KBM-7 (cell line): ENCODE measurements around the gene SETD3.
A peak's percentile ranks its signal among the peaks of the same experiment; 100 is the strongest.

ENCODE experiments used
- DNase-seq: peaks from one replicate; pipeline ENCODE4 v3.0.0-alpha.2; 2015
- in situ Hi-C: fragments of 300-500 bp; cut with MboI; formaldehyde crosslinking; loops from 2 replicates; pipeline ENCODE4 v1.14.3; 2020; ENCODE audit warnings: low sequenced_read_pairs, low pct_unique_long_range_greater_than_20kb, mixed read lengths

SETD3 gene

DNA sequence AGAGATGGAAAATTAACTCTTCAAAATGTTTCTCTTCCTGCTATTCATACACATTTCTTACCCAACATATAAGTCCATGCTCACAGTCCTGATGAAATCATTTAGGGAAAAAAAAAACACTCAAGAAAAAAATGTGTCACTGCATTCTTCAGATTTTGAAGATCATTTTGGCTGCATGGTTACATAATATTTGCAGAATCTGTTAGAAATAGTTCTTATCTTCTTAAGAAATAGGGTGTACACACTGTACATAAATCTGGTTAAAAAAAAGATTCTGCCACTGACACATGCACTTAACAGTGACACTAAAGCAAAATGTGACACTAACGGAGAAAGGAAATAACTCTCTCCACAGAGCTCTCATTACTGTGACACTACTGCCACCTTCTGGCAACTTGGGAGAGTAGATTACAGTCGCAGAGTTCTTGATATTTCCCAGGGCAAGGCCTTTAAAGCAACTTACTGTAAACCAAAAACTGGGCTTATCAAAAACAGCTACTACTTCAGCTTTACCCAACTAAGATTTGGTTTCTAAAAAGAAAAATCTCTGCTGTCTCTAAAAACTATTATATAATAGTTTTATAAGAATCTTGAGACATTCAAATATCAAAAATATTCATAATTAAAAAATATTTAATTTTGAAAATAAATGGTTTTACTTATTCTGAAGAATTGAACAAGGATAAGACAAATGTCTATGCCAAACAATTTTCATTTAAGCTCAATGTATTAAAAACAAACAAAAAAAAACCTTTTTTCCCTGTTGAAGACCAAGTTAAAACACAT, 65.0 kb downstream of the SETD3 start:
- in situ Hi-C loops: no loop called here
- peak; percentile 82 for DNase-seq

DNA sequence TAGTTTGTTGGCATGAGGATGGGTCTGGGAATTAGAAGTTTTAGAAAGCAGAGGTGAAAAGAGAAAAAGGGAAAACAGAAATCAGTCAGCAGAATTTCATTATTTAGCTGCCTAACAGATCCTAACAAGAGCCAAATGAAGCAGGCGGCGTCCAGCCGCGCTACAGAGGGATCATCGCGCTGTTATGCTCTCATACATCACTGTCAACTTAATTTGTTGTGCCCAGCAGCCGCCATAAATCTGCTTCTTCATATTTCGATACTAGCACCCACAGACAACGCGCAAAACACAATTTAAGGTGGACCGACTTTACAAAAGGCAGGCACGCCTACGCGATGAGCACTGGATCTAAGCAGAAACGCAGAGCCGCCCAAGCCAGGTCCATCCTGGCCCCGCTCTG, 66.7 kb downstream of the SETD3 start:
- DNase-seq: no peak
- in situ Hi-C loops: no loop called here

DNA sequence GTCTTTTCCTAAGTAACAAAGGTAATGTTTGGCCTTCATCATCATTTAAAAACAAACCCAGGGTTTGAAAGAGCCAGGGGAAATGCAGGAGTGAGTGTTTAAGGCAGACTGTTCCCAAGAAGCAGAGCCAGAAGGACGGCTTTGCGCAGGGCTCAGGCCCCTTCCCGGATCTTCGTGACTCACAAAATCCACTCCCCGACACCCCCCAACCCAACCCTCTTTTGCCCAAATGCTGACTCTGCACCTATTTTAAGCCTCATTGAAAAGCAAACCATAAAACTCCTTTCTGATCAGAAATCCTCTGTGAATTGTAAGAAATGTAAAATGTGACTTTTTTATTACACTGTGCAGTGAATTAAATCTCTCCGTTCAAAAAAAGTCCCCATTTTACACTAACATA, 67.5 kb downstream of the SETD3 start:
- DNase-seq: no peak
- in situ Hi-C loops: no loop called here

GRCh38 chr14:99412117-99413061, 68.3 kb downstream of the SETD3 start:
- no peak for DNase-seq
- in situ Hi-C loops: no loop called here

DNA sequence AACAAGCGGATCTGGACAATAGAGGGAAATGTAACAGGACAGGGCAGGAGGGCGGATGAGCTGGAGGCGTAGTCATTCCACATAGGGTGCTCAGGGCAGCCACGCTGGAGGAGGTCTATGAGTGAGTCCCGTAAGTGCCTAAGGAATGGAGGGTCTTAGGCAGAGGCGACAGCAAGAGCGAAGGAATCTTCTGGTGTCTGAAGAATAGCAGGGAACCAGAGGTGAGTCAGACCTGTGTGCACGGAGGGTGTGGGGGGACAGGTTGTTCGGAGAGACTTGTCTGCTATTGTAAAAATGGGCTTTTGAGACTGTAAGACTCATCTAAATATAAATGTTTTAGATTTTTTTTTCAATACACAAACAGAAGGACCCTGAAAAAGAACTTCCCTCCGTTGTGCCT, 70.6 kb downstream of the SETD3 start:
- in situ Hi-C loops: no loop called here
- DNase-seq: no peak

GRCh38 chr14:99408971-99409289, 71.7 kb downstream of the SETD3 start:
- in situ Hi-C loops: no loop called here
- DNase-seq: no peak

- in situ Hi-C loops: no loop called here
- DNase-seq: no peak
These were observed 72.2 kb downstream of the SETD3 start for GRCh38 chr14:99408286-99408970.

GRCh38 chr14:99407416-99407815, 73.2 kb downstream of the SETD3 start:
- no peak for DNase-seq
- in situ Hi-C loops: no loop called here

- in situ Hi-C loops: no loop called here
- no peak for DNase-seq
These were observed 77.7 kb downstream of the SETD3 start for GRCh38 chr14:99402950-99403349.

DNA sequence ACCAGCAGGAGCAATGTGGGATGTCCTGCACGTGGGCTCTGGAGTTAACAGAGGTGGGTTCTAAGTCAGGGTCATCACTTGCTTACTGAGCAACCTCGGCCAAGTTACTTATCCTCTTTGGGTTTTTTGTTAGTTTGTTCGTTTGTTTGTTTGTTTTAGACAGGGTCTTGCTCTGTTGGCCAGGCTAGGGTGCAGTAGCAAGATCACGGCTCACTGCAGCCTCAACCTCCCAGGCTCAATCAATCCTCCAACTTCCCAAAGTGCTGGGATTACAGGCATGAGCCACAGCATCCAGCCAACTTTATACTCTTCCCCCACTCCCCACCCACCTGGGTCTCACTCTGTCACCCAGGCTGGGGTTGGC, 78.4 kb downstream of the SETD3 start:
- in situ Hi-C loops: no loop called here
- DNase-seq: no peak

DNA sequence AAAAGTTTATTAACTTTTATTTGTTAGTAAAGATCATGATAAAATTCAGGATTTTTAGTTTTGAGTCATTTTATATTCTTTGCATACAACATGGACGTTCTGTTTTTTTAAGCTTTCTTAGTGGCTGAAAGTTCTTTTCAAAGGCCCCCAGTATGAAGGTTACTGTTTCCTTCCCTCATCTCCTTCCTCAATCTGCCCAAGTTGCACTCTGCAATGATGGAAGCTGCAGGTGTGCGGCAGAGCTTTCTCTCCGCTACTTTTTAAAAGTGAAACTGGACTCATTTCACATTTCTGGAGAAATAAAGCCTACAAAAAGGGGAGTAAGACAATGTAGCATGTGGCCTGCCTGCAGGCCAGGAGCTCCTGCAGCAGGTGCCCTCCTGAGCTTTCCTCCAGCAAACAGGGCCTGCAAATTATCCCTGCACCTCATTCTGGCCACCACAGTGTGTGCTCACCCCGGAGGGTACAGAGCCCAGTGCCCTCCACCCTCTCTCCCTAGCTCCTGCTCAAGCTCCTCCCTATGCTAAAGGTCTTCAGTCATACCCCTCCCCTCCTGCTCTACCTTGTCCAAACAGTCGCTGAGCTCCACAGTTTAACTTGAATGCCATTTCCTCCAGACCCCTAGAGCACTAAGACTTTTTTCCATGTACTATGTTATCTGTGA, 78.9 kb downstream of the SETD3 start:
- in situ Hi-C loops: no loop called here
- no peak for DNase-seq

- DNase-seq: no peak
- in situ Hi-C loops: no loop called here
These were observed 79.4 kb downstream of the SETD3 start for GRCh38 chr14:99401211-99401610.

DNA sequence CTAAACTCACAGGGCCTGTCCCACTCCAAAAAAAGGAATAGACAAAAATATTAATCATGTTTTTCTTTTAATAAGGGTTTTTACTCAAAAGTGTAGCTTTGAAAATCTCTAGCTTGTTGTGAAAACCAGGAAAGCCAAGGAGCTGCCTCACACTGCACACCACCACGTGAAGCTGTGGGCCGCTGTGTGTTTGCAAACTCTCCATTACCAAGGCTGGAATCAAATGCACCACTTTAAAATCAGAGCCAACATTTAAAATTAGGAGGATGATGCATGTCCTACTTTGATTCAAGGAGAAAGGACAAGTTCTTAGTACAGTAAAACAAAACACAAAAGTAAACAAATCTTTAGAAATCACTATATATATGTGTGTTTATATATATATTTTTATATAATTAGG, 83.0 kb downstream of the SETD3 start:
- in situ Hi-C loops: no loop called here
- DNase-seq: no peak

DNA sequence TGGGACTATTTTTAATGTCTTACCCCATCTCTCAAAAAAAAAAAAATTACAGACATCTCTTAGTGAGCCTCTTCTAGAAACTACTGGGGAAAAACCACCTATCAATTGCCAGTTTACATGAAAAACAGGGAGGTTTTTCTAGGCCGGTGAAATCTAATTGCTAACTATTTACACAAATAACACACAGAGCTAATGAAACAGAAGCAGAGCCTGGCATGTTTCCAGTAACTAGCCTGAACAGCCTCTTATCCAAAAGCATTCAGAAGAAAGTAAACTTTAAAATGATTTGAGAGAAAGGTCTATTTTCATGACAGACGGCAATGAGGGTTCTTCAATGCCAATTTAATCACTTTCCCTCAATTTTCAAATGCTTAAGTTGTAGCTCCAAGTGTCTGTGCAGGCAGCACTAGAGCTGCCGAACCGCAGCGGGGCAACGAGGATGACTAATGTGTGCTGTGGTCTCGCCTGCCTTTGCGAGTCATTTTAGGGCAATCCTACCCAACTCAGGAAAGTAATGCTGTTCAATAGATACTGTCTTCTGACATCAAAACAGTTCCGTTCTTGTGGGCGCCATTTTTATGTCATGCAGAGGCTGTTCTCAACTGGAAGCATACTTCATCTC, 84.6 kb downstream of the SETD3 start:
- DNase-seq: no peak
- in situ Hi-C loops: no loop called here

GRCh38 chr14:99394602-99395156, 86.0 kb downstream of the SETD3 start:
- DNase-seq: no peak
- in situ Hi-C loops: no loop called here

DNA sequence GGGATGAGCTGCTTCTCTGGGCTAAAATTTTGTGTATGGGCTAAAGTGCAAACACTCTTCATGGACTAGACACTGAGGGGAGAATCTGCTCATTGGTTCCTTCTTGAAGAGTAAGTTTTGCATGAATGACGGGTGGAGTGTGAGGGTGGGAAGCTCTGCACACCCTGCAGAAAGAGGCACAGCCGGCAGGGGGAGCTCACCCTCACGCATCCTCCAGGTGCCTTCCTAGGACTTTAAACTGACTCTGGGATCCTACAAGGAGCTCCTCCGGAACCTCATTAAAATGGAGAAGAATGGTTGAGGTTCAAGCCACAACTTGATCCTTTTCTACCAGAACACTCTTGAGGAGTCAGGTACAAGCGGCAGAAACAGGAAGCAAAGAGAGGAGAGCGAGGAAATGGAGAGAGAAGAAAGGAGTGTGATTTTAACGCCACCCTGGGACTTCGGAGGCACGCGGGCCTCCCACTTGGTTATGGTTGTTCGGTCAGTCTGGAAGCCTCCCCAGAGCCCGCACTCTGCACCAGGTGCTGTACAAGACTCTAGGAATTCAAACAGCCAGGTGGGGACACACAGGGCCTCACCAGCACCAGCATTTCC, 87.5 kb downstream of the SETD3 start:
- in situ Hi-C loops: no loop called here
- DNase-seq: peak; percentile 68

DNA sequence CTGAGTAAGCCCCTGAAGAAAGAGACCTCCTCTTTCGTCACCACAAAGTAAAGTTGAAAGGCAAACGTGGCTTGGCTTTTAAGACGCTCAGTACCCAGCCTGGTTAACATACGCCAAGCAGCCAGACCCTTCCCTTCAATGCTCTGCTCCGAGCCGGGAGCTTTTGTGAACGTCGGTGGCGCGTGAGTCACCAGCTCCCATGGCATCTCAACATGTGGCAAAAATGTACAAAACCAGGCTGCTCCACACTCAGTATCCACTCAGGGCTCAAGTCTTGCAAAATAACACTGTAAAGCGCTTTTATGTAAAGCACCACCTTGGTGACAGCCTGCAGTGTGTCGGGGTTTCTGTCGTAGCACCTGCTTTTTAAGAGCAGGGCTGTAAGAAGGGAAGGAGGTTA, 89.0 kb downstream of the SETD3 start:
- in situ Hi-C loops: no loop called here
- DNase-seq: no peak

DNA sequence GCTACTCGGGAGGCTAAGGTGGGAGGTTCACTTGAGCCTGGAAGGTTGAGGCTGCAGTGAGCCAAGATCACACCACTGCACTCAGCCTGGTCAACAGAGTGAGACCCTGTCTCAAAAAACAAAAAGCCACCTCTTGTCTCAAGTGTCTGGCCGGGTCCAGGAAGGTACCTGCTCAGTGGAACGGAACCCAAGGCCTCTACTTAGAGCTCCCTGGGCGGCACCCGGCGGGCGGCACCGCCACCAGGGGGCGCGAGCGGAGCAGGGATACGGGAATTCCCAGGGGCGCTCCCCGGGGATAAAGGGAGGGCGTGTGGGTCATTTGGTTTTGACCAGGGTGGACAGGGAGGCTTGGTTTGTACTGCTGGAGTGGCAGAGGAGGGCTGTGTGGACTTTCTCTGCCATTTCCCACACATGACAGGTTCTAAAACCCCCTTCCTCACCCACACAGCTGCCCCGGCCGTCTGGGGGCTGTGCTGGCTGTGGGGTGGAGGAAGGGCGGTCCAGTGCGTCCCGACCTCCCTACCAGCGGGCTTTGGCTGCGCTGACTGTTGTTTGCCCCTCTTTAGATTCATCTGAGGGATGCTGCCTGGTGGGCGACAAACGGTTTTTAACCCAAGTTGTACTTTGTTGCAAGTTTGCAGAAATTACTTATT, 91.4 kb downstream of the SETD3 start:
- DNase-seq: peak; percentile 44
- in situ Hi-C loops: no loop called here
